Ovary (tissue), 3 donors: ENCODE data around the gene TOB1.

Source experiments
- POLR2A ChIP-seq: fragments of 450-650 bp; IDR thresholded peaks from one replicate; pipeline ENCODE4 v1.6.1; 2017; ENCODE audit warnings: antibody characterized with exemption, mild to moderate bottlenecking, moderate library complexity
- TF ChIP-seq, protein P1 (sequence below), 3 donors: fragments of 450-650 bp in 2 of 3; fragments of 200-600 bp in 1 of 3; IDR thresholded peaks; one replicate each; pipeline versions ENCODE4 v1.5.1 to v1.8.0; 2016 to 2022; ENCODE audit warnings: antibody characterized with exemption in 3 of 3, mild to moderate bottlenecking in 1 of 3
- donor health status: DM: no; HTN: no; CAD: no.

- TF ChIP-seq, protein P1, sequence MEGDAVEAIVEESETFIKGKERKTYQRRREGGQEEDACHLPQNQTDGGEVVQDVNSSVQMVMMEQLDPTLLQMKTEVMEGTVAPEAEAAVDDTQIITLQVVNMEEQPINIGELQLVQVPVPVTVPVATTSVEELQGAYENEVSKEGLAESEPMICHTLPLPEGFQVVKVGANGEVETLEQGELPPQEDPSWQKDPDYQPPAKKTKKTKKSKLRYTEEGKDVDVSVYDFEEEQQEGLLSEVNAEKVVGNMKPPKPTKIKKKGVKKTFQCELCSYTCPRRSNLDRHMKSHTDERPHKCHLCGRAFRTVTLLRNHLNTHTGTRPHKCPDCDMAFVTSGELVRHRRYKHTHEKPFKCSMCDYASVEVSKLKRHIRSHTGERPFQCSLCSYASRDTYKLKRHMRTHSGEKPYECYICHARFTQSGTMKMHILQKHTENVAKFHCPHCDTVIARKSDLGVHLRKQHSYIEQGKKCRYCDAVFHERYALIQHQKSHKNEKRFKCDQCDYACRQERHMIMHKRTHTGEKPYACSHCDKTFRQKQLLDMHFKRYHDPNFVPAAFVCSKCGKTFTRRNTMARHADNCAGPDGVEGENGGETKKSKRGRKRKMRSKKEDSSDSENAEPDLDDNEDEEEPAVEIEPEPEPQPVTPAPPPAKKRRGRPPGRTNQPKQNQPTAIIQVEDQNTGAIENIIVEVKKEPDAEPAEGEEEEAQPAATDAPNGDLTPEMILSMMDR (IDR thresholded peaks at IDR 0.05), result no peak
- TF ChIP-seq POLR2A, result peak; percentile 99
These were observed at the start of gene TOB1 for GRCh38 chr17:50866261-50866949.
